Stimulated activated CD4-positive, alpha-beta T cell treated with anti-CD3 and anti-CD28 coated beads, Interleukin-1b, Interleukin-23, amount 100 ng/mL, for 1 hour (primary cell): ENCODE data around the gene COX7A2L.
"Not testable (repeated sequence)": the region's sequence is repeated elsewhere in the genome, so short reads cannot be mapped to it uniquely, and the experiment has no call there.

Experiments
- DNase-seq, 2 donors: peaks; one replicate each; pipeline ENCODE4 v3.0.0-alpha.2; 2020; ENCODE audit warnings: low read depth in 2 of 2

Gene COX7A2L

GRCh38 chr2:42339191-42339912 lies 21.7 kb downstream of the COX7A2L start:
- DNase-seq, result no peak

- no peak for DNase-seq
These were observed 22.3 kb downstream of the COX7A2L start for GRCh38 chr2:42338567-42339190.

- no peak for DNase-seq
These were observed 23.0 kb downstream of the COX7A2L start for GRCh38 chr2:42337846-42338566.

- no peak for DNase-seq
These were observed 23.6 kb downstream of the COX7A2L start for GRCh38 chr2:42337356-42337820.

GRCh38 chr2:42336361-42336965 lies 24.6 kb downstream of the COX7A2L start:
- no peak for DNase-seq

GRCh38 chr2:42335514-42336104 lies 25.4 kb downstream of the COX7A2L start:
- DNase-seq, result no peak

- not testable (repeated sequence) for DNase-seq
These were observed 26.2 kb downstream of the COX7A2L start for GRCh38 chr2:42334865-42335264.

GRCh38 chr2:42334220-42334619 lies 26.8 kb downstream of the COX7A2L start:
- DNase-seq, result no peak

- DNase-seq, result no peak
These were observed 27.4 kb downstream of the COX7A2L start for GRCh38 chr2:42333579-42333978.

- no peak for DNase-seq
These were observed 28.4 kb downstream of the COX7A2L start for GRCh38 chr2:42332575-42332974.

GRCh38 chr2:42331569-42332284 lies 29.3 kb downstream of the COX7A2L start:
- DNase-seq, result no peak

GRCh38 chr2:42329736-42330135 lies 31.3 kb downstream of the COX7A2L start:
- no peak for DNase-seq

- no peak for DNase-seq
These were observed 32.1 kb downstream of the COX7A2L start for GRCh38 chr2:42328923-42329322.

- DNase-seq, result no peak
These were observed 32.7 kb downstream of the COX7A2L start for GRCh38 chr2:42328148-42328833.

GRCh38 chr2:42327125-42327524 lies 33.9 kb downstream of the COX7A2L start:
- no peak for DNase-seq

- no peak for DNase-seq
These were observed 35.4 kb downstream of the COX7A2L start for GRCh38 chr2:42325609-42326008.

- DNase-seq, result no peak
These were observed 36.1 kb downstream of the COX7A2L start for GRCh38 chr2:42324949-42325348.

GRCh38 chr2:42324244-42324643 lies 36.8 kb downstream of the COX7A2L start:
- no peak for DNase-seq

- DNase-seq, result no peak
These were observed 39.5 kb downstream of the COX7A2L start for GRCh38 chr2:42321452-42322064.

- DNase-seq, result no peak
These were observed 41.8 kb downstream of the COX7A2L start for GRCh38 chr2:42319265-42319664.
